ENCODE results near the gene KLHDC8A. TPM values are rescaled to one million over a fixed set of nuclear protein-coding genes. Genes with fewer than 3 reads are reported as not detected.

Gene KLHDC8A
- total and polyA plus RNA-seq, 2 donors (not counting 3 experiments of a cell fraction or from before 2014, with no cell fraction given), result not detected

Small RNA genes lying within 50 kb of the gene (small RNA-seq; reads per million reads assigned to genes)
- not detected for gene SNRPGP10 (ENCODE audit: insufficient read depth, insufficient read length, low read depth, low replicate concordance)

Other genes starting within 250 kb of the KLHDC8A start
- 14.2 and 15.6 TPM in 2 replicates for gene RBBP5, start 234.9 kb downstream of the KLHDC8A start, total RNA-seq
- 4.5 and 5.8 TPM in 2 replicates for gene RBBP5, start 234.9 kb downstream of the KLHDC8A start, polyA plus RNA-seq
- 8.1 and 8.7 TPM in 2 replicates for gene DSTYK, start 145.2 kb downstream of the KLHDC8A start, total RNA-seq
- gene DSTYK, start 145.2 kb downstream of the KLHDC8A start, polyA plus RNA-seq, result 2.8 and 3.6 TPM in 2 replicates
- 2.0 and 2.1 TPM in 2 replicates for gene TMCC2, start 129.0 kb downstream of the KLHDC8A start, total RNA-seq
- 2.0 TPM in 2 replicates for gene TMCC2, start 129.0 kb downstream of the KLHDC8A start, polyA plus RNA-seq
- 2.3 and 2.5 TPM in 2 replicates for gene NUAK2, start 35.2 kb downstream of the KLHDC8A start, total RNA-seq
- 1.5 and 1.8 TPM in 2 replicates for gene NUAK2, start 35.2 kb downstream of the KLHDC8A start, polyA plus RNA-seq
- gene LEMD1, start 65.1 kb upstream of the KLHDC8A start, total RNA-seq, result not detected in 2 replicates
- gene LEMD1, start 65.1 kb upstream of the KLHDC8A start, polyA plus RNA-seq, result not detected in 2 replicates
- gene BLACAT1, start 99.1 kb upstream of the KLHDC8A start, total RNA-seq, result not detected in 2 replicates
- gene BLACAT1, start 99.1 kb upstream of the KLHDC8A start, polyA plus RNA-seq, result not detected in 2 replicates
- 0.32 and 1.2 TPM in 2 replicates for gene CDK18, start 147.7 kb upstream of the KLHDC8A start, total RNA-seq
- gene CDK18, start 147.7 kb upstream of the KLHDC8A start, polyA plus RNA-seq, result 0.13 and 0.17 TPM in 2 replicates